ENCODE measurements around the gene SCN8A. TPM values are rescaled to one million over a fixed set of nuclear protein-coding genes. Genes with fewer than 3 reads are reported as not detected.

SCN8A gene
- total and polyA plus RNA-seq, 2 donors = 0.21 to 0.57 TPM

- H3K27ac ChIP-seq (ENCODE audit: low read depth in 1 of 2, low read length in 1 of 2) = no peak overlapping the region
- 7% methylated on average over 34 of the region's 34 CpGs for WGBS
These were observed 222.9 kb downstream of the SCN8A start for GRCh38 chr12:51813931-51814310.

GRCh38 chr12:51814311-51815088 lies 223.5 kb downstream of the SCN8A start:
- peaks cover 0 to 4% of the 10 kb centered on the region in 2 donors for H3K9me3 ChIP-seq (ENCODE audit: control insufficient read depth in 2 of 2, insufficient read depth in 1 of 2, low read length in 1 of 2)
- DNase-seq (ENCODE audit: low read depth in 6 of 9, low spot score in 9 of 9) = peak; percentile 43 to 88 (median 67)
- peaks cover 15 to 36% of the 10 kb centered on the region in 2 donors for H3K27me3 ChIP-seq (ENCODE audit: control insufficient read depth in 2 of 2, insufficient read depth in 1 of 2, low read length in 1 of 2)
- H3K36me3 ChIP-seq (ENCODE audit: control insufficient read depth in 2 of 2, insufficient read depth in 2 of 2, low read length in 1 of 2) = no peaks in the 10 kb centered on the region
- 4% methylated on average over 100 of the region's 100 CpGs for whole genome bisulfite sequencing
- peak overlapping the region in 1 of 2 donors; percentile 31 for H3K27ac ChIP-seq (ENCODE audit: low read depth in 1 of 2, low read length in 1 of 2)
- H3K4me1 ChIP-seq (ENCODE audit: control insufficient read depth in 2 of 2, insufficient read depth in 2 of 2, low read length in 2 of 2) = peaks cover 7 to 14% of the 10 kb centered on the region in 2 donors
- H3K4me3 ChIP-seq (ENCODE audit: low read length in 2 of 2) = peak overlapping the region; percentile 50 to 67

More at GRCh38 chr12:51813931-51814310, 222.9 kb downstream of the SCN8A start:
- Histone ChIP-seq H3K27me3 (ENCODE audit: control insufficient read depth in 2 of 2, insufficient read depth in 1 of 2, low read length in 1 of 2) (peaks cover 13 to 36% of the 10 kb centered on the region in 2 donors), H3K4me3 (ENCODE audit: low read length in 2 of 2) (peak overlapping the region in 1 of 2 donors; percentile 67), H3K4me1 (ENCODE audit: control insufficient read depth in 2 of 2, insufficient read depth in 2 of 2, low read length in 2 of 2) (peaks cover 7 to 16% of the 10 kb centered on the region in 2 donors), H3K36me3 (ENCODE audit: control insufficient read depth in 2 of 2, insufficient read depth in 2 of 2, low read length in 1 of 2) (no peaks in the 10 kb centered on the region), H3K9me3 (ENCODE audit: control insufficient read depth in 2 of 2, insufficient read depth in 1 of 2, low read length in 1 of 2) (peaks cover 0 to 4% of the 10 kb centered on the region in 2 donors)
- DNase-seq (ENCODE audit: low read depth in 6 of 9, low spot score in 9 of 9) = no peak

GRCh38 chr12:51815571-51815970 lies 224.5 kb downstream of the SCN8A start:
- Histone ChIP-seq H3K27ac (ENCODE audit: low read depth in 1 of 2, low read length in 1 of 2) (no peak overlapping the region), H3K4me1 (ENCODE audit: control insufficient read depth in 2 of 2, insufficient read depth in 2 of 2, low read length in 2 of 2) (peaks cover 13 to 21% of the 10 kb centered on the region in 2 donors), H3K9me3 (ENCODE audit: control insufficient read depth in 2 of 2, insufficient read depth in 1 of 2, low read length in 1 of 2) (peaks cover 0 to 4% of the 10 kb centered on the region in 2 donors), H3K4me3 (ENCODE audit: low read length in 2 of 2) (no peak overlapping the region), H3K36me3 (ENCODE audit: control insufficient read depth in 2 of 2, insufficient read depth in 2 of 2, low read length in 1 of 2) (no peaks in the 10 kb centered on the region), H3K27me3 (ENCODE audit: control insufficient read depth in 2 of 2, insufficient read depth in 1 of 2, low read length in 1 of 2) (peaks cover 15 to 44% of the 10 kb centered on the region in 2 donors)
- no peak for DNase-seq (ENCODE audit: low read depth in 6 of 9, low spot score in 9 of 9)
- 95% methylated on average over 6 of the region's 6 CpGs for WGBS

GRCh38 chr12:51817027-51817953 lies 226.3 kb downstream of the SCN8A start:
- peaks cover 16 to 24% of the 10 kb centered on the region in 2 donors for H3K4me1 ChIP-seq (ENCODE audit: control insufficient read depth in 2 of 2, insufficient read depth in 2 of 2, low read length in 2 of 2)

GRCh38 chr12:51818086-51818485 lies 227.1 kb downstream of the SCN8A start:
- peaks cover 0 to 4% of the 10 kb centered on the region in 2 donors for H3K9me3 ChIP-seq (ENCODE audit: control insufficient read depth in 2 of 2, insufficient read depth in 1 of 2, low read length in 1 of 2)
- 98% methylated on average over 5 of the region's 5 CpGs for WGBS
- peaks cover 15 to 51% of the 10 kb centered on the region in 2 donors for H3K27me3 ChIP-seq (ENCODE audit: control insufficient read depth in 2 of 2, insufficient read depth in 1 of 2, low read length in 1 of 2)
- H3K27ac ChIP-seq (ENCODE audit: low read depth in 1 of 2, low read length in 1 of 2) = no peak overlapping the region
- no peak for DNase-seq (ENCODE audit: low read depth in 6 of 9, low spot score in 9 of 9)
- peaks cover 16 to 26% of the 10 kb centered on the region in 2 donors for H3K4me1 ChIP-seq (ENCODE audit: control insufficient read depth in 2 of 2, insufficient read depth in 2 of 2, low read length in 2 of 2)
- H3K4me3 ChIP-seq (ENCODE audit: low read length in 2 of 2) = no peak overlapping the region
- H3K36me3 ChIP-seq (ENCODE audit: control insufficient read depth in 2 of 2, insufficient read depth in 2 of 2, low read length in 1 of 2) = no peaks in the 10 kb centered on the region

More at GRCh38 chr12:51817027-51817953, 226.3 kb downstream of the SCN8A start:
- no peaks in the 10 kb centered on the region for H3K36me3 ChIP-seq (ENCODE audit: control insufficient read depth in 2 of 2, insufficient read depth in 2 of 2, low read length in 1 of 2)
- H3K27me3 ChIP-seq (ENCODE audit: control insufficient read depth in 2 of 2, insufficient read depth in 1 of 2, low read length in 1 of 2) = peaks cover 15 to 51% of the 10 kb centered on the region in 2 donors
- no peak overlapping the region for H3K4me3 ChIP-seq (ENCODE audit: low read length in 2 of 2)
- no peak overlapping the region for H3K27ac ChIP-seq (ENCODE audit: low read depth in 1 of 2, low read length in 1 of 2)
- DNase-seq (ENCODE audit: low read depth in 6 of 9, low spot score in 9 of 9) = no peak
- WGBS = 95% methylated on average over 10 of the region's 10 CpGs
- peaks cover 0 to 4% of the 10 kb centered on the region in 2 donors for H3K9me3 ChIP-seq (ENCODE audit: control insufficient read depth in 2 of 2, insufficient read depth in 1 of 2, low read length in 1 of 2)

- Histone ChIP-seq H3K4me3 (ENCODE audit: low read length in 2 of 2) (no peak overlapping the region), H3K27ac (ENCODE audit: low read depth in 1 of 2, low read length in 1 of 2) (no peak overlapping the region), H3K4me1 (ENCODE audit: control insufficient read depth in 2 of 2, insufficient read depth in 2 of 2, low read length in 2 of 2) (peaks cover 16 to 23% of the 10 kb centered on the region in 2 donors), H3K36me3 (ENCODE audit: control insufficient read depth in 2 of 2, insufficient read depth in 2 of 2, low read length in 1 of 2) (no peaks in the 10 kb centered on the region), H3K9me3 (ENCODE audit: control insufficient read depth in 2 of 2, insufficient read depth in 1 of 2, low read length in 1 of 2) (peaks cover 0 to 4% of the 10 kb centered on the region in 2 donors), H3K27me3 (ENCODE audit: control insufficient read depth in 2 of 2, insufficient read depth in 1 of 2, low read length in 1 of 2) (peaks cover 15 to 49% of the 10 kb centered on the region in 2 donors)
- DNase-seq (ENCODE audit: low read depth in 6 of 9, low spot score in 9 of 9) = no peak
- WGBS = 98% methylated on average over 4 of the region's 4 CpGs
These were observed 227.7 kb downstream of the SCN8A start for GRCh38 chr12:51818566-51819300.

GRCh38 chr12:51819736-51820525 lies 228.9 kb downstream of the SCN8A start:
- Histone ChIP-seq H3K4me1 (ENCODE audit: control insufficient read depth in 2 of 2, insufficient read depth in 2 of 2, low read length in 2 of 2) (peaks cover 11 to 19% of the 10 kb centered on the region in 2 donors), H3K27me3 (ENCODE audit: control insufficient read depth in 2 of 2, insufficient read depth in 1 of 2, low read length in 1 of 2) (peaks cover 9 to 42% of the 10 kb centered on the region in 2 donors), H3K36me3 (ENCODE audit: control insufficient read depth in 2 of 2, insufficient read depth in 2 of 2, low read length in 1 of 2) (no peaks in the 10 kb centered on the region), H3K27ac (ENCODE audit: low read depth in 1 of 2, low read length in 1 of 2) (peak overlapping the region in 1 of 2 donors; percentile 37), H3K9me3 (ENCODE audit: control insufficient read depth in 2 of 2, insufficient read depth in 1 of 2, low read length in 1 of 2) (peaks cover 0 to 4% of the 10 kb centered on the region in 2 donors), H3K4me3 (ENCODE audit: low read length in 2 of 2) (peak overlapping the region; percentile 39 to 86)
- WGBS = 32% methylated on average over 32 of the region's 32 CpGs
- DNase-seq (ENCODE audit: low read depth in 6 of 9, low spot score in 9 of 9) = no peak
